ENCODE measurements around the gene ECT2.
"Not testable (repeated sequence)": the region's sequence is repeated elsewhere in the genome, so short reads cannot be mapped to it uniquely, and the experiment has no call there.

ECT2 gene

GRCh38 chr3:172739462-172739861 is 11.1 kb upstream of the ECT2 start:
- DNase-seq: no peak

- no peak for DNase-seq
These were observed 4.1 kb upstream of the ECT2 start for GRCh38 chr3:172746475-172746874.

GRCh38 chr3:172749230-172749965 is 1.1 kb upstream of the ECT2 start:
- no peak for DNase-seq

GRCh38 chr3:172750069-172750367 is 508 bp upstream of the ECT2 start:
- no peak for DNase-seq

GRCh38 chr3:172751175-172751704 is 714 bp downstream of the ECT2 start:
- no peak for DNase-seq

- no peak for DNase-seq
These were observed 2.1 kb downstream of the ECT2 start for GRCh38 chr3:172752651-172753050.

- no peak for DNase-seq
These were observed 2.6 kb downstream of the ECT2 start for GRCh38 chr3:172753125-172753524.

GRCh38 chr3:172760416-172760815 is 9.9 kb downstream of the ECT2 start:
- not testable (repeated sequence) for DNase-seq

GRCh38 chr3:172766241-172766640 is 15.7 kb downstream of the ECT2 start:
- DNase-seq: no peak

GRCh38 chr3:172766718-172767405 is 16.3 kb downstream of the ECT2 start:
- no peak for DNase-seq

GRCh38 chr3:172770382-172770781 is 19.9 kb downstream of the ECT2 start:
- no peak for DNase-seq

GRCh38 chr3:172771672-172772071 is 21.1 kb downstream of the ECT2 start:
- no peak for DNase-seq

- DNase-seq: no peak
These were observed 25.7 kb downstream of the ECT2 start for GRCh38 chr3:172776049-172776717.

GRCh38 chr3:172777901-172778300 is 27.4 kb downstream of the ECT2 start:
- no peak for DNase-seq

GRCh38 chr3:172782235-172782634 is 31.7 kb downstream of the ECT2 start:
- DNase-seq: no peak

GRCh38 chr3:172786036-172786435 is 35.5 kb downstream of the ECT2 start:
- DNase-seq: no peak

- no peak for DNase-seq
These were observed 36.5 kb downstream of the ECT2 start for GRCh38 chr3:172787019-172787418.

GRCh38 chr3:172787746-172788145 is 37.2 kb downstream of the ECT2 start:
- no peak for DNase-seq

- DNase-seq: no peak
These were observed 48.7 kb downstream of the ECT2 start for GRCh38 chr3:172799246-172799645.

- DNase-seq: no peak
These were observed 49.6 kb downstream of the ECT2 start for GRCh38 chr3:172800156-172800555.

- DNase-seq: no peak
These were observed 53.0 kb downstream of the ECT2 start for GRCh38 chr3:172803489-172803888.

GRCh38 chr3:172804323-172804722 is 53.8 kb downstream of the ECT2 start:
- DNase-seq: no peak

GRCh38 chr3:172808969-172809546 is 58.5 kb downstream of the ECT2 start:
- no peak for DNase-seq

GRCh38 chr3:172811099-172811498 is 60.6 kb downstream of the ECT2 start:
- no peak for DNase-seq
